Measurements from ENCODE around the gene TMEM63C. TPM values are rescaled to one million over a fixed set of nuclear protein-coding genes. Genes with fewer than 3 reads are reported as not detected.

Gene TMEM63C
- total RNA-seq, 2 donors from 2014 or later = 0.12 to 0.84 TPM

DNA sequence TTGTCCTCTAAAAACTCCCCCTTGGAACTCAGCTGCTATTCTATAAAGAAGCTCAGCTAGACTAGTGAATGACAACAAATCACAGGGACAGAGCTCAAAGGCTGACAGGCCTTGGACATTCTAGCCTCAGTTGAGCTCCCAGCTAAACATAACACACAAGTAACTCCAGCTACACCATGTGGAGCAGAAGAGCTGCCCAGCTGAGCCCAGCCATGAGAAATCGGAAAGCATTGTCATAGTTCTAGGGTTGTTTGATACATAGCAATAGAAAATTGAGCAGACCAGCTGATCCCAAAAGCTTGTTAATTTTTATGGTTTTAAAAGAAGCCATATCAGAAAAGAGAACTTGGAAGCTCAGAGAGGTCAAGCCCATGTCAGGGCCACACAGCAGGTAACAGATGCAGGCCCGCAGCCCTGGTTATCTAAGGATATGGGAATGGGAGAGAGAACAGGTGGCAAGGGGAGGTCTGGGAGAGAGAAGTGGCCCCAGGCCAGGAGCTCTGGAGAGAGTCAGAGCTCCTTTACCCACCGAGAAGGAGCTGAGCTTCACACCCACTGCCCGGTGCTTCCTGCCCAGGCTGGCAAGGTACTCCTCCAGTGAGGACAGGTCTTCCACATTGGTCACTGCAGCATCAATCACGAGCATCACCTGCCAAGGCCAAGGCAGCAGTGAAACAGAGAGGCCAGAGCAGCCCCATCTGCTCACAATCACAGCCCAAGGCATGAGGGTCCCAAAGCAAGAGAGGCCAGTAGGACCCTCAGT, 86.5 kb downstream of the TMEM63C start:
- ATAC-seq (no peak), DNase-seq (ENCODE audit: low spot score) (no peak)
- peaks cover 23 to 40% of the 10 kb centered on the region in 2 donors for H3K27me3 Mint-ChIP-seq
- no peak overlapping the region for H3K4me3 Mint-ChIP-seq
- H3K9me3 Mint-ChIP-seq = no peaks in the 10 kb centered on the region
- H3K36me3 Mint-ChIP-seq = no peaks in the 10 kb centered on the region
- H3K27ac Mint-ChIP-seq = no peak overlapping the region
- H3K4me1 Mint-ChIP-seq (ENCODE audit: low read depth in 2 of 2) = peaks cover 0 to 2% of the 10 kb centered on the region in 2 donors

DNA sequence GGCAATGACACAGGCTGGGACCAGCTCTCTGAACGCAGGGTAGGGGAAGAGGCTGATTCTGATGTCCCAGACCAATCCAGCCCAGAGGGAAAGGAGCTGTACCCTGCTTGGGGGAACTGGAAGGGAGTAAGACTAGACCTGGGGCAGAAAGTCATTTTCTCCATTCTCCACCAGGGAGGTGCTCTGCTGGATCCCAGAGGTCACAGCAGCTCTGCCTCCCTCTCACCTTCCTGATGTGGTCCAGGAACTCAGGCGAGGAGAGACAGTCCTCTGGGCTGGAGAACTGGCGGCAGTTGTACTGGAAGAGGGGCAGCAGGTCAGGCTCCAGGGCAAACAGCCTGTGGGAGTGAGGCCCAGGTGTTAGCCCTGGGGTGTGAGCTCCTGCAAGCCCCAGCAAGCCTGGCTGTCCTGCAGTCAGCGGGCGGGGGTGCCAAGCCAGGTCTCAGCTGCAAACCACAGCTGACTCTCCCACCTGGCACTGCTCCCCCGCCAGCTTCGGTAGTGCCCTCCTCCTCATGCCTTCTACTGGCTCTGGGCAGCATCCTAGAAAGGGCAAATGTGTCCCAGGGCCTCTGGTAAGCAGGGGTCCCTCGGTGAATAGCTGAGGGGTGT, 87.5 kb downstream of the TMEM63C start:
- DNase-seq (ENCODE audit: low spot score) = no peak
- Mint-ChIP-seq H3K9me3 (no peaks in the 10 kb centered on the region), H3K27ac (no peak overlapping the region), H3K4me3 (no peak overlapping the region), H3K27me3 (peaks cover 28 to 31% of the 10 kb centered on the region in 2 donors), H3K4me1 (ENCODE audit: low read depth in 2 of 2) (peaks cover 0 to 2% of the 10 kb centered on the region in 2 donors), H3K36me3 (no peaks in the 10 kb centered on the region)
- no peak for ATAC-seq

DNA sequence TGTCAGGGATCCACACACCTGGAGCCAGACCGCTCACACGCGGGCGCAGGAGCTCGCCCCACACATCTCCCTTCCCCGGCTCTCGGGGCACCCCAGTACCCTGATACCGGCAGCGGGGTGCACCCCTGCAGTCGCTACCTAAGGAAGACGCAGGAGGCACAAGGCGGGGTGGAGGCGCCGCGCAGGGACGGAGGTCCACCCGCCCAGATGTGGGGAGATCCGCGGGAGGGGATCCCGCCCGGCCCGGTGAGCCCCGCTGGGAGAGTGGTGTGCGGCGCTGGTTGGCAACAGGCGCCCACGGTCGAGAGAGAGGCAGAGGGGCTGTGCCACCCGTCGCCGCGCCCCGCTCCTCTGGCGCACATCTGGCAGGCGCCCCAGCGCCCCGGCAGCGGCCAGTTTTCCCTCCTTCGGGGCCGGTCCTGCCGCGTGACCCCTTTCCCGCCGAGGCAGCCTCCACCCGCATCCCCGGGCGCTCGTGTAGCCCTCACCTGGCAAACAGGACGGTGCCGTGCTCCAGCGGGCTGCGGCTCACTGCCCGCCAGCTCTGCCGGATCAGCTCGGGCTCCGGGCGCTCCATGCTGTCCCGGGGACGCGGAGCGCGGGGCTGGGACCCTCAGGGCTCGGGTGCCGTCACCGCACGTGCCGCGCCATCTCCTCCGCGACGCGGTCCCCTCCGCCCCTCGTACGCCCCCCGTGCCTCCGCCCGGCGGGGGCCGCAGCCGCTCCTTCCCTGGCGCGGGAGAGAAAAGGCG, 88.9 kb downstream of the TMEM63C start:
- Mint-ChIP-seq H3K27ac (no peak overlapping the region), H3K4me1 (ENCODE audit: low read depth in 2 of 2) (peaks cover 0 to 2% of the 10 kb centered on the region in 2 donors), H3K27me3 (peaks cover 28 to 31% of the 10 kb centered on the region in 2 donors), H3K4me3 (no peak overlapping the region), H3K9me3 (no peaks in the 10 kb centered on the region), H3K36me3 (no peaks in the 10 kb centered on the region)
- DNase-seq (ENCODE audit: low spot score) = no peak
- ATAC-seq = no peak

DNA sequence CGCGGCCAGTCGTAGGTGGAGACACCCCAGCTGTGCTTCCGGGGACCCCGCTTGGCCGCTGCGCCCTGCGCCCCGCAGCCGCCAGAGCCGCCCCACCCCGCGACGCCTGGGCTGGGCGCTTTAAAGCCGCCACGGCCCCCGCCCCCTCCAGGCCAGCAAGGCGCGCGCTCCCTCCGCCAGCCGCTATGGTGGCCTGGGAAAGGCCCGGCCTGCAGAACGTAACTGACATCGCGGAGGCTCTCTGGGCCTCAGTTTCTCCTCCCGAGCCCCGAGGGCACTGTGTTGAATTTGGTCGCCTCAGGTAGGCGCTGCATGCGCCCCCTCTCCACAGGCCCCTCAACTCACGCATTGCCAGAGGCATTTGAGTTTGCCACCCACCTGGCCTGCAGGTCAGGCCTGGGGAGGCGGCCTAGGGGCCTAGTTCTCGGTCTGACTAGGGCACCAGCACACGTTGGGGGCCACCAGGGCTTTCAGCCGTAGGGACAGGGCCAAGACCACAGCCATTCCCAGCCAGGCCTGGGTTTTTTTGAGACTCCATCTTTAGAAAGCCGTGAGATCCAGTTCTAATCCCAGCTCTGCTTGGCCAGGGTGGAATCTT, 89.6 kb downstream of the TMEM63C start, which contains the start of gene NGB:
TSS of gene NGB (minus strand) at position 94 of the 598 bp plus-strand sequence. CDS start 269 bp downstream, outside the sequence.
- Mint-ChIP-seq H3K9me3 (no peaks in the 10 kb centered on the region), H3K4me1 (ENCODE audit: low read depth in 2 of 2) (peaks cover 0 to 2% of the 10 kb centered on the region in 2 donors), H3K4me3 (no peak within 1 kb of the TSS), H3K27me3 (peaks cover 28 to 31% of the 10 kb centered on the region in 2 donors), H3K36me3 (no peaks in the 10 kb centered on the region), H3K27ac (no peak within 1 kb of the TSS)
- DNase-seq (ENCODE audit: low spot score) (no peak), ATAC-seq (no peak)

DNA sequence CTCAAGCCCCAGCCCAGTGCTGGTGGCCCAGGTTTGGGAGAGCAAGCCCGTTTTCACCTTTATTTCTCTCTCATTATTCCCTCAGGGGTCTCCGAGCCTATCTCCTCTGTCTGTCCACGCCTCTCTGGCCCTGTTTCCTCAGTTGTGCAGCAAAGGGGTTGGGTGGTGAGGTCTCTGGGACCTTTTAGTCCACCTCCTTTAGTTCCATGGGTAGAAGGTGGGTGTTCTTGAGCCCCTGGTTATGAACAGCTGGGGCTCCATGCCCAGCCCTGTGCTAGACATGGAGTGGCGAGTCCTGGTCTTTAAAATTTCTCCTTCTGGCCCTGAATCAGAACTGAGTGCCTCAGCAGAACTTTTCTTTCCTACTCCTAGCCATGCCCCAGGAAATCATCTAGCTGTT, 90.7 kb downstream of the TMEM63C start:
- no peaks in the 10 kb centered on the region for H3K9me3 Mint-ChIP-seq
- H3K4me1 Mint-ChIP-seq (ENCODE audit: low read depth in 2 of 2) = peaks cover 0 to 2% of the 10 kb centered on the region in 2 donors
- H3K27me3 Mint-ChIP-seq = peaks cover 28 to 31% of the 10 kb centered on the region in 2 donors
- ATAC-seq (no peak), DNase-seq (ENCODE audit: low spot score) (no peak)
- H3K4me3 Mint-ChIP-seq = no peak overlapping the region
- no peaks in the 10 kb centered on the region for H3K36me3 Mint-ChIP-seq
- no peak overlapping the region for H3K27ac Mint-ChIP-seq

DNA sequence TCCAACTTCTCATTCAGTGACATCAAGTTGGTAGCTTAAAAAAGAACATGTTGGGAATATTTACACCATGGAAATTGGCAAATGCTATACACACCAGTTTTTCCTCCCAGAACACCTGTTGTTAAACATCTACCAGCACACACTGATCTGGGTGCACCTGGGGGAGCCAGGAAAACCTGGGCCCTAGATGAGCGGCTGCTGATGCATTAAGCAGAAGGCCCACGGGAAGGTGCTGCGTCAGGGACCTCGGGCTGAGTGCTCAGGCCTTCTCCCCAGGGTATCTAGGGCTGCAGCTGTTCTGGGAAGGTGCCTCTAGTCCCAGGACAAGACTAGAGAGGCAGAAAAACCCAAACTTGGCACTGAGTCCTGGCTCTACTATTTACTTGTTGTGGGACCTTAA, 92.2 kb downstream of the TMEM63C start:
- Mint-ChIP-seq H3K4me3 (no peak overlapping the region), H3K36me3 (no peaks in the 10 kb centered on the region), H3K9me3 (no peaks in the 10 kb centered on the region), H3K4me1 (ENCODE audit: low read depth in 2 of 2) (peaks cover 0 to 2% of the 10 kb centered on the region in 2 donors), H3K27ac (no peak overlapping the region), H3K27me3 (peaks cover 22 to 24% of the 10 kb centered on the region in 2 donors)
- DNase-seq (ENCODE audit: low spot score) = no peak
- no peak for ATAC-seq

DNA sequence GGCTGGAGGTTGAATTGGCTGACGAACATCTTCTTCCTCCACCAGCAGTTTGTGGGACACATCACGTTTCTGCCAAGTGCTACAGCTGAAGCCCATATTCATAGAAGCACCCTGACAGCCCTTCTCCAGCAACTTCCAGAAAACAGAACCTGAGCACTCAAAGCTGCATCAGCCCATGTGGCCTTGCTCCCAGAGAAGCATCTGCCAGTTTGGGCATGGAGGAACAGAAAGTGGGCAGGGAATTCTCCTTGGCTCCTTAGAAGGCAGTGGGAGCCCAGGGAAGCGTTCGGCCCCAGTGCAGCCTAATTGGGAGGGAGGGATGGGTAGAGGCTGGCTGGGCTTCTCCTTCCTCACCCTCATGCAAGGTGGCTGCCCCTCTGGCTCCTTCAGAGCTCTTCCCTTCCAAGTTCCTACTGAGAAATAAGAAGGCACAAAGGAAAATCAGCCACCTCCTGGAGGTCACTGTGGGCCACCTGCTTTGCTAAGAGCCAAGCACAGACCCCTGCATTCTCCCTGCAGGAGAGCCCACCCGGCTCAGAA, 93.5 kb downstream of the TMEM63C start:
- Mint-ChIP-seq H3K27me3 (peaks cover 16 to 18% of the 10 kb centered on the region in 2 donors), H3K36me3 (no peaks in the 10 kb centered on the region), H3K4me3 (no peak overlapping the region), H3K27ac (no peak overlapping the region), H3K4me1 (ENCODE audit: low read depth in 2 of 2) (no peaks in the 10 kb centered on the region), H3K9me3 (no peaks in the 10 kb centered on the region)
- ATAC-seq (no peak), DNase-seq (ENCODE audit: low spot score) (no peak)

DNA sequence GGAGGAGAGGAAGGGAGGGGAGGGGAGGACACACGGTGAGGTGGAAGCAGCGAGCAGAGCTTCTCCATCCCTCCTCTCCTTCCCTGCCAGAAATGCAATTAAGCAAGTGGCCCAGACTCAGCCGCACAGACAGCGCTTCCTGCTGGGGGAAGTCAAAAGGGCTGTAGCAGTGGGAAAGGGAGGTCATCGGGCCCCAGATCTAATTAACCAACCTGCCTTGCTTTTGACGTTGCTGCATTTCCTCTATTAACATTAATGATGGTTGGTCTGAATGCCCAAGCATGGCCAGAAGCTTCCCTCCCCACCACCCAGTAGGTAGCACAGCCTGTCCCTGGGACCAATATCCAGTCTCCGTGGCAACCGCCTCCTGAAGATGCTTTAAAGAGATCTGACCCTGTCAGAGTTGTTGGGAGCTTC, 94.0 kb downstream of the TMEM63C start:
- no peak for ATAC-seq
- Mint-ChIP-seq H3K4me1 (ENCODE audit: low read depth in 2 of 2) (no peaks in the 10 kb centered on the region), H3K9me3 (no peaks in the 10 kb centered on the region), H3K27ac (no peak overlapping the region), H3K27me3 (peaks cover 16% of the 10 kb centered on the region in 2 donors), H3K4me3 (no peak overlapping the region), H3K36me3 (no peaks in the 10 kb centered on the region)
- no peak for DNase-seq (ENCODE audit: low spot score)

DNA sequence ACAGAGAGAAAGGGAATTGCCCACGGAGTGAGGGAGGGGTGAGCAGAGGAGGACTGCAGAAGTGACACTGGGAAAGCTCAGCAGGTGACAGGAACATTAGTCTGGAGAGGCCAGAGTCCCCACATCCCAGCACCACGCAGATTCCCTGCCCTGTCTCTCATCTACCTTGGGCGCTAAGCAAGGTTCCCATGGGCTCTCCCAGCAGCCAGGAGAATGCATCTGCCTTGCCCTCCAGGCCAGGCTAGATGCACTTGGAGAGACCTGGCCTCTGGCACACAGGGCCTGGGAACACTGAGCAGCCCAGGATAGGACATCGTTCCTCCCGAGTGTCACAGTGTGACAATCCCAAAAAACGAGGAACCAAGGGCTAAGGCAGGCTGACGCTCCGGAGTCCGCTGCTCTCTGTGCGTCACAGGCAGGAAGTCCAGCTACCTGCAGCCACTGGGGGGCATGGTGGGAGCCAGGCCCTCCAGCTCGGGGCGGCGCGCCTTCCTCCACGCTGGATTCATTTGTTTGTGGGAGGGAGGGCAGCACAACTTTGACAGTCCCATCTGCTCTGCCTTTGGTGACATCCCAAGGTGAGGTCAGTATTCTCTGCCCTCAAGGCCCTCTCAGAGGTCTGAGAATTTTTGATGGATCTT, 94.8 kb downstream of the TMEM63C start:
- no peaks in the 10 kb centered on the region for H3K9me3 Mint-ChIP-seq

DNA sequence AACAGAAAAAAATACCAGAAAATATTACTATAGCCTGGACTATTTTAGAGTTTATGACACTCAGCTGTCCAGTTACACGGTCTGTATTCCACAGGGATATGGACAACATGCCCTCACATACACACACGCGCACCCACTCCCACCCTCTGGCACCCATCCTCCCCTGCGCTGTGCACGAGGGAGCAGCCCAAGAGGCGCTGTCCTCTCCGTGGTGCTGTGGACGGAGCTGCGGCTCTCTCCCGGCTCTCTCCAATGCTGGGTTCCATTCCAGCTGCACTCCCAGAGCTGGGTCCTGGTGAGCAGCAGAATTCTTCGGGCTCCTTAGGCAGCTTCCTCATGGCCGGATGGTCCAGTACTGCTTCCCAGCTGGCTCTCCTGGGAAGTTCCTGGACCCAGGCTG, 95.4 kb downstream of the TMEM63C start:
- no peaks in the 10 kb centered on the region for H3K36me3 Mint-ChIP-seq
- no peaks in the 10 kb centered on the region for H3K4me1 Mint-ChIP-seq (ENCODE audit: low read depth in 2 of 2)
- no peak overlapping the region for H3K4me3 Mint-ChIP-seq
- no peaks in the 10 kb centered on the region for H3K9me3 Mint-ChIP-seq
- DNase-seq (ENCODE audit: low spot score) (no peak), ATAC-seq (no peak)
- H3K27me3 Mint-ChIP-seq = peaks cover 9 to 11% of the 10 kb centered on the region in 2 donors
- no peak overlapping the region for H3K27ac Mint-ChIP-seq

More for the DNA sequence above, 94.8 kb downstream of the TMEM63C start:
- no peak overlapping the region for H3K4me3 Mint-ChIP-seq
- H3K27ac Mint-ChIP-seq = no peak overlapping the region
- H3K36me3 Mint-ChIP-seq = no peaks in the 10 kb centered on the region
- H3K27me3 Mint-ChIP-seq = peaks cover 14 to 15% of the 10 kb centered on the region in 2 donors
- no peaks in the 10 kb centered on the region for H3K4me1 Mint-ChIP-seq (ENCODE audit: low read depth in 2 of 2)
- ATAC-seq = no peak
- no peak for DNase-seq (ENCODE audit: low spot score)

DNA sequence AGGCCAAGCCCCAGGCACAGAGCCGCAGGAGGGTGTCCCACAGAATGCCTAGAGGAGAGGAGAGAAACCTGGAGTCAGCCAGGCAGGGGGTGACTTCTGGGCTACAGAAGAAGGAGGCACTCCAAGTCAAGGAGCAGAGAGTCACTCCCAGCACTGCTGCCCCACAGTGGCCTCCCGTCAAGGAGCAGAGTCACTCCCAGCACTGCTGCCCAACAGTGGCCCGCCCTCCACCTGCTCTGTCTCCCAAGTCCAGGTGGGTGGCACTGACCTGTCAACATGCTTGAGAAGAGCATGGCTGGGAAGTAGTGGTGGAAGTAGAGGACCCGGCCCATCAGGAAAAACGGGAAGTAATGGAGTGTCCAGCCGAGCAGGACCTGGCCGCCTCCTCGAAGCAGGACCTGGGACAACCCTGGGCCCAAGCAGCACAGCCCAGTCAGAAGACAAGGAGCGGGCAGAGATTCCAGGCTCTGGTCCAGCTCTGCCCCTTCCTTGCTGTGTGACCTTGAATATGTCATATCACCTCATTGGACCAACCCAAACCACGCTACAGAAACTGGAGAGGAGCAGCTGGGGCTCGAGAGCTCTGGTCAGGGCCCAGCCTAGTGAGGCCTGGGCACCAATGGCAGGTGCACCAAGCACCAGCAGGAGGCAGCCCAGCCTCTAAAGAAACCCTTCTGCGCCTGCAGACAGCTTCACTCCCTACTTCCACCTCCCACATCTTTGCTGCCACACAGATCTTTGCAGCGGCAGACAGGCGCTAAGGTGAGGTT, 97.0 kb downstream of the TMEM63C start:
- Mint-ChIP-seq H3K4me3 (no peak overlapping the region), H3K36me3 (no peaks in the 10 kb centered on the region), H3K4me1 (ENCODE audit: low read depth in 2 of 2) (no peaks in the 10 kb centered on the region), H3K27ac (no peak overlapping the region), H3K9me3 (no peaks in the 10 kb centered on the region), H3K27me3 (peaks cover 0 to 1% of the 10 kb centered on the region in 2 donors)
- no peak for DNase-seq (ENCODE audit: low spot score)
- no peak for ATAC-seq

DNA sequence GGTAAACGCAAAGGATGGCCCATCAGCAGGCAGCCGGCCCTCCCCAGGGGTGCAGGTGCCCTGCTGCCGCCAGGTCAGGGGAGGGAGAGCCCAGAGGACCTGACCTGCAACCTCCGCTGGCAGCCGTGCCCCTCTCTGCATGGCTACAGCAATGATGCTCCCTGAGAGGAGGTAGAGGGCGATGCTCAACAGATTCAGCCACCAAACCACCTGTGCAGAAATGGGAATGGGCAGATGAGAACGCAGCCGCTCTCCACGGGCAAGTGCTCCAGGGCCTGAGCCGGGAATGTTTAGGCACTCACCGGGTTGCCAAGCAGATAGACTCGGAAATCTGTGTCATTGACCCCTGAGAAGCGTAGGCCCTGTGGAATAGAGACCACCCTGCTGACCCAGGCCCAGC, 98.1 kb downstream of the TMEM63C start:
- Mint-ChIP-seq H3K36me3 (peaks cover 7% of the 10 kb centered on the region), H3K9me3 (no peaks in the 10 kb centered on the region), H3K27ac (no peak overlapping the region), H3K27me3 (no peaks in the 10 kb centered on the region), H3K4me3 (no peak overlapping the region), H3K4me1 (ENCODE audit: low read depth in 2 of 2) (no peaks in the 10 kb centered on the region)
- DNase-seq (ENCODE audit: low spot score) = no peak
- ATAC-seq = no peak

All from natural killer cell treated with Interleukin-12 subunit alpha and Interleukin-12 subunit beta and Interleukin-15 and Interleukin-18, amount 100 ng/mL, for 72 hours (primary cell).